K562 treated with DMSO at 1 percent for 4 hours (cell line): Measurements from ENCODE around the gene B4GALNT3. TPM values are rescaled to one million over a fixed set of nuclear protein-coding genes. Genes with fewer than 3 reads are reported as not detected.

Experiments
- total RNA-seq: library from RNA; unstranded; fragments of 300-600 nt; gene quantifications from 2 replicates; pipeline ENCODE4 v1.2.3, GENCODE V29; 2022; ENCODE audit not compliant: insufficient read depth

B4GALNT3 gene
- total RNA-seq = not detected in 2 replicates

GRCh38 chr12:459430-460258 lies at the start of gene B4GALNT3:
TSS of gene B4GALNT3 (plus strand) at chr12:459939. CDS start at chr12:460377, 438 bp downstream.

Other genes starting within 250 kb of the B4GALNT3 start
- gene SLC6A12, start 245.8 kb upstream of the B4GALNT3 start, total RNA-seq = 0.54 TPM in 1 of 2 replicates, not detected in the other
- 0.93 and 1.7 TPM in 2 replicates for gene SLC6A13, start 197.1 kb upstream of the B4GALNT3 start, total RNA-seq
- 3.6 and 11.6 TPM in 2 replicates for gene KDM5A, start 70.6 kb upstream of the B4GALNT3 start, total RNA-seq
- gene CCDC77, start 58.3 kb upstream of the B4GALNT3 start, total RNA-seq = 9.8 and 16.3 TPM in 2 replicates
- 4.5 and 7.6 TPM in 2 replicates for gene NINJ2, start 203.5 kb downstream of the B4GALNT3 start, total RNA-seq